Ishikawa (cell line): ENCODE results near the gene MARCOL.

Experiments used
- FOXM1 ChIP-seq: IDR thresholded peaks from 2 replicates; pipeline ENCODE4 v1.6.1; 2012; ENCODE audit warnings: low read depth, borderline replicate concordance
- RAD21 ChIP-seq: IDR thresholded peaks from 2 replicates; pipeline ENCODE4 v1.6.1; 2012; ENCODE audit warnings: low read depth
- TF ChIP-seq, protein P1 (sequence below): IDR thresholded peaks from 2 replicates; pipeline ENCODE4 v1.6.1; 2012; ENCODE audit warnings: low read depth, mild to moderate bottlenecking

GRCh38 chr5:148202531-148203203 is 35.7 kb upstream of the MARCOL start, which contains the start of gene SPINK6:
- TF ChIP-seq FOXM1 (no peak), RAD21 (no peak)
- TF ChIP-seq, protein P1, sequence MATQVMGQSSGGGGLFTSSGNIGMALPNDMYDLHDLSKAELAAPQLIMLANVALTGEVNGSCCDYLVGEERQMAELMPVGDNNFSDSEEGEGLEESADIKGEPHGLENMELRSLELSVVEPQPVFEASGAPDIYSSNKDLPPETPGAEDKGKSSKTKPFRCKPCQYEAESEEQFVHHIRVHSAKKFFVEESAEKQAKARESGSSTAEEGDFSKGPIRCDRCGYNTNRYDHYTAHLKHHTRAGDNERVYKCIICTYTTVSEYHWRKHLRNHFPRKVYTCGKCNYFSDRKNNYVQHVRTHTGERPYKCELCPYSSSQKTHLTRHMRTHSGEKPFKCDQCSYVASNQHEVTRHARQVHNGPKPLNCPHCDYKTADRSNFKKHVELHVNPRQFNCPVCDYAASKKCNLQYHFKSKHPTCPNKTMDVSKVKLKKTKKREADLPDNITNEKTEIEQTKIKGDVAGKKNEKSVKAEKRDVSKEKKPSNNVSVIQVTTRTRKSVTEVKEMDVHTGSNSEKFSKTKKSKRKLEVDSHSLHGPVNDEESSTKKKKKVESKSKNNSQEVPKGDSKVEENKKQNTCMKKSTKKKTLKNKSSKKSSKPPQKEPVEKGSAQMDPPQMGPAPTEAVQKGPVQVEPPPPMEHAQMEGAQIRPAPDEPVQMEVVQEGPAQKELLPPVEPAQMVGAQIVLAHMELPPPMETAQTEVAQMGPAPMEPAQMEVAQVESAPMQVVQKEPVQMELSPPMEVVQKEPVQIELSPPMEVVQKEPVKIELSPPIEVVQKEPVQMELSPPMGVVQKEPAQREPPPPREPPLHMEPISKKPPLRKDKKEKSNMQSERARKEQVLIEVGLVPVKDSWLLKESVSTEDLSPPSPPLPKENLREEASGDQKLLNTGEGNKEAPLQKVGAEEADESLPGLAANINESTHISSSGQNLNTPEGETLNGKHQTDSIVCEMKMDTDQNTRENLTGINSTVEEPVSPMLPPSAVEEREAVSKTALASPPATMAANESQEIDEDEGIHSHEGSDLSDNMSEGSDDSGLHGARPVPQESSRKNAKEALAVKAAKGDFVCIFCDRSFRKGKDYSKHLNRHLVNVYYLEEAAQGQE: no peak
